ENCODE results near the gene TULP4. TPM values are rescaled to one million over a fixed set of nuclear protein-coding genes. Genes with fewer than 3 reads are reported as not detected.

TULP4 gene
- polyA plus RNA-seq, 2 of the 4 experiments (the other 2 are of a cell fraction): 5.0 to 10.6 TPM

GRCh38 chr6:158356586-158357546 is 44.6 kb downstream of the TULP4 start (continued):
- TF ChIP-seq, protein P1, sequence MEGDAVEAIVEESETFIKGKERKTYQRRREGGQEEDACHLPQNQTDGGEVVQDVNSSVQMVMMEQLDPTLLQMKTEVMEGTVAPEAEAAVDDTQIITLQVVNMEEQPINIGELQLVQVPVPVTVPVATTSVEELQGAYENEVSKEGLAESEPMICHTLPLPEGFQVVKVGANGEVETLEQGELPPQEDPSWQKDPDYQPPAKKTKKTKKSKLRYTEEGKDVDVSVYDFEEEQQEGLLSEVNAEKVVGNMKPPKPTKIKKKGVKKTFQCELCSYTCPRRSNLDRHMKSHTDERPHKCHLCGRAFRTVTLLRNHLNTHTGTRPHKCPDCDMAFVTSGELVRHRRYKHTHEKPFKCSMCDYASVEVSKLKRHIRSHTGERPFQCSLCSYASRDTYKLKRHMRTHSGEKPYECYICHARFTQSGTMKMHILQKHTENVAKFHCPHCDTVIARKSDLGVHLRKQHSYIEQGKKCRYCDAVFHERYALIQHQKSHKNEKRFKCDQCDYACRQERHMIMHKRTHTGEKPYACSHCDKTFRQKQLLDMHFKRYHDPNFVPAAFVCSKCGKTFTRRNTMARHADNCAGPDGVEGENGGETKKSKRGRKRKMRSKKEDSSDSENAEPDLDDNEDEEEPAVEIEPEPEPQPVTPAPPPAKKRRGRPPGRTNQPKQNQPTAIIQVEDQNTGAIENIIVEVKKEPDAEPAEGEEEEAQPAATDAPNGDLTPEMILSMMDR (IDR thresholded peaks at IDR 0.05): no peak
- TF ChIP-seq RNF2 (IDR thresholded peaks at IDR 0.05; ENCODE audit: borderline replicate concordance, low read depth) (no peak), ZC3H11A (IDR thresholded peaks at IDR 0.05) (no peak), FOSL2 (IDR thresholded peaks at IDR 0.05) (no peak), FOSL2 (CRISPR knock-in tag; IDR thresholded peaks at IDR 0.05) (no peak), FOXS1 (CRISPR knock-in tag; IDR thresholded peaks at IDR 0.05) (no peak)
- TF ChIP-seq, protein P2, sequence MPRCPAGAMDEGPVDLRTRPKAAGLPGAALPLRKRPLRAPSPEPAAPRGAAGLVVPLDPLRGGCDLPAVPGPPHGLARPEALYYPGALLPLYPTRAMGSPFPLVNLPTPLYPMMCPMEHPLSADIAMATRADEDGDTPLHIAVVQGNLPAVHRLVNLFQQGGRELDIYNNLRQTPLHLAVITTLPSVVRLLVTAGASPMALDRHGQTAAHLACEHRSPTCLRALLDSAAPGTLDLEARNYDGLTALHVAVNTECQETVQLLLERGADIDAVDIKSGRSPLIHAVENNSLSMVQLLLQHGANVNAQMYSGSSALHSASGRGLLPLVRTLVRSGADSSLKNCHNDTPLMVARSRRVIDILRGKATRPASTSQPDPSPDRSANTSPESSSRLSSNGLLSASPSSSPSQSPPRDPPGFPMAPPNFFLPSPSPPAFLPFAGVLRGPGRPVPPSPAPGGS (IDR thresholded peaks at IDR 0.05): no peak

DNA sequence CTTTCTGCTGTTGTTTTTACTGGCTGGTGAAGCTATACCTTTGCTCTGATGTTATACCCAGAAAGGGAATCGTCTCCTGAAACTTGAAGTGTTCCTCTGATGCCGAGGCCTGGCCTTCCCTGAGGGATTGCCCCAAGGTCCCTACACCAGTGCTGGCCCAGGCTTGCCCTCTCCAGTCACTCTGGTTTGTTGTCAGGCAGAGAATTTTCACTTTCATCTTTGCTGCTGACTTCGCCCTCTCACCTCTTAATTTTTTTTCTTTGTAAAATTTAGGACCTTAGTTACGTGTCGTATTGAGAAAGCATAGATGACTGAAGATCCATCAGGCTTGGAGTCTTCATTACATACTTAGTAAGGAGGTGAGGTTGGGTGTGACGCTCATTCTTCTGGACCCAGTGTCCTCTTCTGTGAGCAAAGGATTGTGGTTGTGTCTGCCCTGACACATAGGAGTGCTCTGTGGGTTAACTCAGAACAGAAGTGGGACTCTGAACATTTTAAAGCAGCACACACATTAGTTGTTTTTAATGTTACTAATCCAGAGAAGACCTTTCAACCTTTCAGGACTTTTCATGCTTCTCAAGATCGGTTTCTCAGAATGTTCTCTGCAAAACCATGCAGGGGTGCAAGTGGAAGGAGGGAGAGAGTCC is 45.4 kb downstream of the TULP4 start:
- DNase-seq (ENCODE audit: low read depth in 1 of 2, low spot score in 1 of 2) (no peak), FAIRE-seq (no peak), ATAC-seq (no peak)
- TF ChIP-seq RFX5 (IDR thresholded peaks at IDR 0.05): no peak
- TF ChIP-seq CBX8 (IDR thresholded peaks at IDR 0.05): no peak
- TF ChIP-seq HMGXB4 (CRISPR knock-in tag; IDR thresholded peaks at IDR 0.05; ENCODE audit: borderline replicate concordance): no peak
- TF ChIP-seq HOXB5 (CRISPR knock-in tag; IDR thresholded peaks at IDR 0.05): no peak
- no peak for TF ChIP-seq SREBF2 (IDR thresholded peaks at IDR 0.05)
- no peak for TF ChIP-seq JUNB (IDR thresholded peaks at IDR 0.05)
- no peak for TF ChIP-seq HOXB13 (CRISPR knock-in tag; IDR thresholded peaks at IDR 0.05; ENCODE audit: low read depth)
- no peak for TF ChIP-seq BHLHE40 (IDR thresholded peaks at IDR 0.05; ENCODE audit: low read depth, low read length)
- TF ChIP-seq ZNF302 (CRISPR knock-in tag; IDR thresholded peaks at IDR 0.05): no peak
- TF ChIP-seq FOXS1 (CRISPR knock-in tag; IDR thresholded peaks at IDR 0.05): no peak
- TF ChIP-seq CHD4 (IDR thresholded peaks at IDR 0.05; ENCODE audit: borderline replicate concordance): no peak
- TF ChIP-seq MAZ (IDR thresholded peaks at IDR 0.05; ENCODE audit: borderline replicate concordance, low read depth, low read length): no peak
- no peak for TF ChIP-seq ESRRA (IDR thresholded peaks at IDR 0.05; ENCODE audit: borderline replicate concordance, low read length)
- TF ChIP-seq RARB (CRISPR knock-in tag; IDR thresholded peaks at IDR 0.05): no peak
- no peak for TF ChIP-seq GATA3 (IDR thresholded peaks at IDR 0.05; ENCODE audit: borderline replicate concordance)
- no peak for TF ChIP-seq KDM5A (IDR thresholded peaks at IDR 0.05)
- no peak for TF ChIP-seq ZSCAN20 (CRISPR knock-in tag; IDR thresholded peaks at IDR 0.05)
- TF ChIP-seq FOSB (CRISPR knock-in tag; IDR thresholded peaks at IDR 0.05): no peak
- TF ChIP-seq TP53 (CRISPR knock-in tag; IDR thresholded peaks at IDR 0.05): no peak
- WGBS (ENCODE audit: missing lambda C conversion rate): 88% methylated on average over 7 of the region's 7 CpGs
- Histone ChIP-seq H3K4me1 (peaks cover 41% of the 10 kb centered on the region), H3K4me3 (no peak overlapping the region), H3K9me3 (no peaks in the 10 kb centered on the region), H3K27ac (no peak overlapping the region), H3K4me2 (no peak overlapping the region)
- POLR2A ChIA-PET: no interaction called here
- CTCF ChIA-PET: no interaction called here
